Heart right ventricle (tissue), 16 donors: ENCODE results near the gene CDA. TPM values are rescaled to one million over a fixed set of nuclear protein-coding genes. Genes with fewer than 3 reads are reported as not detected.

Source experiments
- ATAC-seq, 8 donors: fragments of 200-7000 bp; cut with Tn5 transposase; one replicate each; pipeline ENCODE4 v1.9.1; 2020; ENCODE audit warnings: mild to moderate bottlenecking in 8 of 8, moderate library complexity in 8 of 8, moderate number of reproducible peaks in 1 of 8
- DNase-seq, 2 donors: peaks; one replicate each; pipeline ENCODE4 v3.0.0-alpha.2; 2020
- H3K27ac ChIP-seq, 10 donors: fragments of 200-600 bp; sonication (generic) in 2 of 10; one replicate each; pipeline versions ENCODE4 v1.5.0 to v1.8.0; 2020 to 2022; ENCODE audit warnings: mild to moderate bottlenecking in 3 of 10
- H3K27me3 ChIP-seq, 7 donors: fragments of 200-600 bp; one replicate each; pipeline ENCODE4 v1.8.0; 2021 to 2022; ENCODE audit warnings: mild to moderate bottlenecking in 2 of 7
- H3K36me3 ChIP-seq, 9 donors: fragments of 200-600 bp; sonication (generic) in 1 of 9; one replicate each; pipeline versions ENCODE4 v1.5.0 to v1.8.0; 2020 to 2022; ENCODE audit warnings: mild to moderate bottlenecking in 2 of 9
- H3K4me1 ChIP-seq, 9 donors: fragments of 200-600 bp; sonication (generic) in 1 of 9; one replicate each; pipeline versions ENCODE4 v1.5.0 to v1.8.0; 2020 to 2022; ENCODE audit warnings: mild to moderate bottlenecking in 4 of 9
- H3K4me3 ChIP-seq, 10 donors: fragments of 200-600 bp; sonication (generic) in 2 of 10; one replicate each; pipeline versions ENCODE4 v1.5.0 to v1.8.0; 2020 to 2022; ENCODE audit warnings: mild to moderate bottlenecking in 7 of 10, moderate library complexity in 2 of 10
- H3K9me3 ChIP-seq, 11 donors: fragments of 200-600 bp in 10 of 11; sonication (generic) in 2 of 11; one replicate each; pipeline versions ENCODE4 v1.5.0 to v1.8.0; 2013 to 2022; ENCODE audit warnings: mild to moderate bottlenecking in 2 of 11, control low read depth in 1 of 11, moderate library complexity in 1 of 11
- CTCF ChIP-seq, 9 donors: fragments of 200-600 bp; sonication (generic) in 2 of 9; IDR thresholded peaks; one replicate each; pipeline versions ENCODE4 v1.5.0 to v1.8.0; 2021 to 2022; ENCODE audit warnings: antibody characterized with exemption in 9 of 9, mild to moderate bottlenecking in 5 of 9, moderate library complexity in 1 of 9
- WGBS, 2 donors: extraction: QIAGEN DNeasy Blood & Tissue Kit; methylation state at CpG; one replicate each; pipeline ENCODE4 v1.1.7; 2013; ENCODE audit warnings: inconsistent platforms in 1 of 2; 5-methylcytosine and 5-hydroxymethylcytosine counted together
- intact Hi-C, 10 donors: fragments of 100-400 bp; cut with DNase I; formaldehyde crosslinking; loops; one replicate each; pipeline versions ENCODE4 v1.11.1 to v1.14.2; 2022
- long read RNA-seq, 3 donors: library from polyadenylated mRNA; unstranded; transcript quantifications; one replicate each; pipeline ENCODE4 v2.0.0, GENCODE V29; 2020 to 2021
- polyA plus RNA-seq, 2 donors: library from polyadenylated mRNA; stranded (reverse); fragments of 200-250 nt; gene quantifications; one replicate each; pipeline ENCODE4 v1.2.3, GENCODE V29; 2013
- total RNA-seq, 10 donors: library from RNA; stranded (reverse); fragmentation: NEBNext Ultra II Directional in 3 of 10; extraction: Animal tissue kit (Norgen Biotek cat#: 25700) in 3 of 10; gene quantifications; one replicate each; pipeline versions ENCODE4 v1.2.1 to v1.2.4, GENCODE V29; 2021 to 2023
- donor health status: Arrhythmogenic right ventricular cardiomyopathy.
- donor health status: ischemic (EF 13 %, LVEDD 7.1; RV severe dilation, severe dysfunction).
- donor health status: healthy with polysubstance abuse.
- donor health status: DM: no; HTN: yes; CAD: no.
- donor health status: DM: no; HTN: no; CAD: no.
- donor health status: ischemic (EF 25% LVEDD 6.9; RV normal size, moderate dysfunction).
- donor health status: ischemic (EF 25% LVEDD 5.7; RV mildly dilated, moderate dysfunction).
- donor health status: healthy.
- donor health status: DM: yes; HTN: yes; CAD: no.
- donor health status: Ischemic cardiomyopathy.
- donor health status: ischemic (EF 35%, LVEDD 5.7; RV mildly dilated, moderate dysfunction).
- donor health status: nonischemic (EF 11% LVEDD 7.7; RV severe dilation, severe dysfunction).
- donor health status: DM: yes; HTN: yes; CAD: no.
- donor health status: PGD.
- donor health status: ischemic (EF 29% LVEDD 5.4; RV normal size, mild dysfunction).
- donor health status: nonischemic (EF 23%, LVEDD 6.1; RV moderate dilation, normal function).

Gene CDA
- total RNA-seq (1 to 10 TPM in 9 of 10 donors, under 1 TPM in 1; 0.93 to 4.3 (median 2.3) TPM), polyA plus RNA-seq (10 to 100 TPM in 1 of 2 donors, 1 to 10 TPM in 1; 5.1 to 10.3 TPM)
- long read RNA-seq, donor 1, partial matches to known transcripts: 0 of 1 reads
- long read RNA-seq, donor 1, other reads (novel, unspliced or antisense): 0 of 1 reads
- long read RNA-seq, donor 2, partial matches to known transcripts: 2 of 3 reads
- long read RNA-seq, donor 2, other reads (novel, unspliced or antisense): 1 of 3 reads
- long read RNA-seq, donor 3: 0 reads

GRCh38 chr1:20588634-20589225 is at the start of gene CDA:
CDA (plus strand) TSS chr1:20589097; CDS start chr1:20589130, 33 bp downstream.
- Histone ChIP-seq H3K27me3 (peaks cover 0 to 57% (median 26%) of the 10 kb centered on the region in 7 donors), H3K27ac (peak within 1 kb of the TSS; percentile 60 to 85 (median 75))
- ATAC-seq: peak; percentile 23 to 71 (median 36)

GRCh38 chr1:20540281-20540680 is 48.6 kb upstream of the CDA start:
- intact Hi-C loops: no loop called here
- Histone ChIP-seq H3K27ac (no peak overlapping the region), H3K36me3 (no peaks in the 10 kb centered on the region), H3K4me3 (no peak overlapping the region), H3K9me3 (no peaks in the 10 kb centered on the region), H3K4me1 (peaks cover 0 to under 1% (median 0%) of the 10 kb centered on the region in 9 donors), H3K27me3 (peaks cover 0 to 30% (median 23%) of the 10 kb centered on the region in 7 donors)
- ATAC-seq (no peak), DNase-seq (no peak)
- no peak for TF ChIP-seq CTCF (IDR thresholded peaks at IDR 0.05)
- 77 to 79% methylated on average over 1 of the region's 1 CpG for WGBS, 2 donors

More at GRCh38 chr1:20588634-20589225, at the start of gene CDA:
- H3K36me3 ChIP-seq: no peaks in the 10 kb centered on the region
- no peak for DNase-seq
- intact Hi-C loops: loop anchor here in 1 of 10 donors (5.0 kb wide), 1 partner anchor 44 kb away; the partner anchor contains the start of gene PINK1
- no peak for TF ChIP-seq CTCF (IDR thresholded peaks at IDR 0.05)
- peak within 1 kb of the TSS in 9 of 10 donors; percentile 13 to 51 (median 41) for H3K4me3 ChIP-seq
- H3K9me3 ChIP-seq: peaks cover 0 to 4% (median 0%) of the 10 kb centered on the region in 11 donors
- peaks cover 2 to 33% (median 19%) of the 10 kb centered on the region in 9 donors for H3K4me1 ChIP-seq
- 18 to 28% methylated on average over 11 of the region's 11 CpGs for WGBS, 2 donors

DNA sequence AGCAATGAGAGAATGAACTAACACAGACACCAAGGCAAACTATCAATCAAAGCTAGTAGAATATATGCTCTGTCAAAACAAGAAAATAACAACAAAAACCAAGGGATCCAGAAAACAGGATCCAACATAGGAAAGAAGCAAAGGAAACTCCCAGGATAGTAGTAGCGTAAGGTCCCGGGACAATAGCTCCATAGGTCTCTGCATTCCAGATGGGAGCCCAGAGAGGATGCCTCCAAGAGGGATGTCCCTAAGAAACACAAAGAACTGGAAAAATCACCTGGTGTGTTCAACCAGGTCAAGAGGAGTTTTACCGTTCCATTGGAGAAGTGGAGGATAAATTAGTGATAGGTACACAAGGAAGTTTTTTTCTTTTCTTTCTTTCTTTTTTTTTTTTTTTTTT is 42.3 kb upstream of the CDA start:
- Histone ChIP-seq H3K27ac (no peak overlapping the region), H3K9me3 (no peaks in the 10 kb centered on the region), H3K4me3 (no peak overlapping the region), H3K27me3 (peaks cover 0 to 80% (median 20%) of the 10 kb centered on the region in 7 donors), H3K36me3 (no peaks in the 10 kb centered on the region), H3K4me1 (peaks cover 0 to 10% (median 4%) of the 10 kb centered on the region in 9 donors)
- ATAC-seq (no peak), DNase-seq (no peak)
- 83 to 91% methylated on average over 3 of the region's 3 CpGs for WGBS, 2 donors
- no peak for TF ChIP-seq CTCF (IDR thresholded peaks at IDR 0.05)
- intact Hi-C loops: no loop called here

DNA sequence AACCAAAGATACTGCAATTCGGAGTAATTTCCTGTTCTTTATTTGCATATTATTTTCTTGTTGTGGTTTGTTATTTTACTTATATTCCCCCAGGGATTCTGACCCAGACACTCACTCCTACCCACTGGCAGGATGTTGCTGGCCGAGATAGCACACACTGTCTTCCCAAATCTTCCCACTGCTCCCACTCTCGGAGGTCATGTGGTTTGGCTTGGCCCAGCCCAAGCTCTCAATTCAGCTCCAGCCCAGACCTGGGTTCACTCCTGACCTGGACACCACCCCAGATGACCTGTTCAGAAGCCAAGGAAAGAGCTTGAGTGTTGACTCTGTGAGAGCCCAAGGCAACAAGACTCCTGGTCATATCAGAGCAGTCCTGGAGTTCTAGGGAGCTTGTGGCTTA is 37.7 kb upstream of the CDA start:
- DNase-seq (peak; percentile 17 to 23), ATAC-seq (peak in 4 of 8 donors; percentile 10 to 31 (median 28))
- peaks cover 5 to 48% (median 28%) of the 10 kb centered on the region in 9 donors for H3K4me1 ChIP-seq
- no peaks in the 10 kb centered on the region for H3K36me3 ChIP-seq
- 37 to 55% methylated on average over 3 of the region's 3 CpGs for WGBS, 2 donors
- no peak for TF ChIP-seq CTCF (IDR thresholded peaks at IDR 0.05)
- H3K27ac ChIP-seq: peak overlapping the region in 8 of 10 donors; percentile 35 to 88 (median 72)
- peak overlapping the region in 2 of 10 donors; percentile 61 to 62 for H3K4me3 ChIP-seq
- intact Hi-C loops: no loop called here
- H3K9me3 ChIP-seq: no peaks in the 10 kb centered on the region
- H3K27me3 ChIP-seq: peaks cover 0 to 93% (median 32%) of the 10 kb centered on the region in 7 donors
